ENCODE results near the gene OR51A2.
"Not testable (repeated sequence)": the region's sequence is repeated elsewhere in the genome, so short reads cannot be mapped to it uniquely, and the experiment has no call there.

OR51A2 gene, protein sequence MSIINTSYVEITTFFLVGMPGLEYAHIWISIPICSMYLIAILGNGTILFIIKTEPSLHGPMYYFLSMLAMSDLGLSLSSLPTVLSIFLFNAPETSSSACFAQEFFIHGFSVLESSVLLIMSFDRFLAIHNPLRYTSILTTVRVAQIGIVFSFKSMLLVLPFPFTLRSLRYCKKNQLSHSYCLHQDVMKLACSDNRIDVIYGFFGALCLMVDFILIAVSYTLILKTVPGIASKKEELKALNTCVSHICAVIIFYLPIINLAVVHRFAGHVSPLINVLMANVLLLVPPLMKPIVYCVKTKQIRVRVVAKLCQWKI

DNA sequence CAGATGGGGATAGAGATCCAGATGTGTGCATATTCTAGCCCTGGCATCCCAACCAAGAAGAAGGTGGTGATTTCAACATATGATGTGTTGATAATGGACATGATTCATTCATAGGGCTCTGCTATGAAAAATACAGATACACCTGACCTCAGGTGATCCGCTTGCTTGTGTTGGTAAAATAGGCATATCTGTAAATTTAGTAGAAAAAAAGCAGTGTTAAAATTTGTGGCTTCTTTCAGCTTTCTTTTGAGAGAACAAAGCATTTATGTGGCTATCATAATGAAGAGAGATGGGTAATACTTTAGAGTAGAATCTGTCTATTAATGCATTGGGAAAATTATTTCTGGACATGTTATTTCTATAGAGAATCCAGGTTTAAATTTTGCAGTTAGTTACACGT, at the start of gene OR51A2:
TSS of gene OR51A2 (minus strand) at position 101 of the 400 bp plus-strand sequence. CDS start at position 101, 0 bp downstream.
- DNase-seq: not testable (repeated sequence)

DNA sequence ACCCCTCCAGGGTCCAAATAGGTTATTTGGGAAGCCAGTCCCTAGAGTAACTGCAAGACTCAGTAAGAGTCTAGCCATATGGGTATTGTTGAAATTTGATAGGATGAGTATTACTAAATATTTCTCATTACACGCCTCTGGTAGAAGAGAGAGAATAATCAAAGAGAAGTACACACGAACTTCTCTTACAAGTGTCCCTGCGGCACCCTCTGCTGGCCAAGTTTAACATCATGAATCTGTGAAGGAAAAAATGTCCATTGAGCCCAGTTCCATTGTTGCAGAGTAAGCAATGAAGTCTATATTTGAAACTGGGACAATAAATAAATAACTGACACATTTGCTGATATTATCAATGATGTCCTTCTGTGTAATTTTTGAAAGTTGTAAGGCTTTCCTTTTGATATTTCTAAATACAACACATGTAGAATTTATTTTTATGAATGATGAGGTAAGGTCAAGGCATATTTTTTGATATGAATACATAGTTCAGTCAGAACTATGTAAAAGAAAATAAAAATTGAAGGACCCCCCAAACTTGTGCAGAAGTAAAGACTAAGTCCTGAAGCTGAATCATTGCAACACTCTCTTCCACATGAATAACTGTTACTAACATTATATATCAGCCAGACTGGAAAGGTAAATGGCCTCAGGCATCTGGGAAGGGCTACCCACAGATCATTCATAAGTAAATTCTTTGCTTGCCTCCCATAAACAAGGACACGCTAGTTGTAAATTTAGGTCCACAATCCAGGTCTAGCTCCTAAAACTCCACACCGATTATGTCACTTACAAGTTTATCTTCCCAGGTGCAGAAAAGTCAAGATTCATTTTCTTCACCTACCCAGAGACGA, 49.1 kb upstream of the OR51A2 start:
- DNase-seq: peak in 1 of 2 experiments; percentile 42

DNA sequence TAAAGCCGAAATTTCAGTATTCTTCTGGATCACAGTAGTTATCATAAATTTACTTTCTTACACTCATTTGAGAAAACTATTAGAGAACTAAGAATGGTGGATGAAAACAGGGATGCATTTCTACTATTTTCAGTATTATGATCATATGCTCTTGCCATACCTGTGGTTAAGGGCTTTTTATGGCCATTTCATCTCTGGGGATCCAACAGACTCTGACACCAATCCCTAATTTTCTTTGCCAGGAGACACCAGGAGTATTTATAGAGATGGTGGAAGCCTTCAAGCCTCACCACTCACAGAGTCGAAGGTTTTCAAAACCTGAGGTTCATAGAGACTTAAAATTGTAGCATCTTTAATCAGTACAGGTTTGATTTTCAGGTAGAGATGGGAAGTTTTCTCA, 39.0 kb upstream of the OR51A2 start, which contains the start of gene OR51L1:
TSS of gene OR51L1 (plus strand) at position 301 of the 400 bp plus-strand sequence. CDS start 4,132 bp downstream, outside the sequence.
- no peak for DNase-seq

DNA sequence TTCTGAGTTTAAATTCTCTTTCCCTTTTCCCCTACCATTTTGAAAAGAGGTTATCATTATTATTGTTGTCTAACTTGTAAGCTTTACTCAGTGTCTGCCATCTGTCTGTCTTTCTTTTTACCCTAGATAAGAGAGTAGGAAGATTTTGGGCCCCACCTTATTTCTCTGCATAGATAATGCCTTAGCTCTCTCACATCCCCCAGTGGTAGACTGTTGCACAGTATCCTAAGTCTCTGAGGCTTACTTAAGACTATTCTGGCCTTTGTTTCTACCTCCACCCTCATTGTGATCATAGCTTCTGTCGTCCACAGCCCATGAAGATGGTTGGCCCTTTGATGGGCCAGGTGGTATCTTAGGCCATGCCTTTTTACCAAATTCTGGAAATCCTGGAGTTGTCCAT, 35.5 kb upstream of the OR51A2 start:
- DNase-seq: no peak

DNA sequence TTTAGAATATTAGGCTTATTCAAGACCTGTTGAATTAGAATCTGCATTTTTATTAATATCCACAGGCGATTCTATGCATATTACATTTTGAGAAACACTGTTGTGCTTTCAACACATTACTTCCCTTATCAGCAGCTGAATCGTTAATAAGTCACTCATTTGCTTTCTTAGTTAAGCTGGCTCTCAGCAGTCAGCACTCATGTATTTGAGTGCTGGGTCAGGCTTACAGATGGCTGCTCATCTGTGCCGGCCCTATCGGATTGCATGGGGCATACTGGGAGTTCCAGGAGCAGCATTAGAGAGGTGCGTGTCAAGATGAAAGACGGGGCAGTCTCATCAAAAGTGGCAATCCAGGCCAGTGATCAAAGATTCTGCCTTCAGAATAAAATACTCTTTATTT, 28.3 kb upstream of the OR51A2 start:
- DNase-seq: no peak

DNA sequence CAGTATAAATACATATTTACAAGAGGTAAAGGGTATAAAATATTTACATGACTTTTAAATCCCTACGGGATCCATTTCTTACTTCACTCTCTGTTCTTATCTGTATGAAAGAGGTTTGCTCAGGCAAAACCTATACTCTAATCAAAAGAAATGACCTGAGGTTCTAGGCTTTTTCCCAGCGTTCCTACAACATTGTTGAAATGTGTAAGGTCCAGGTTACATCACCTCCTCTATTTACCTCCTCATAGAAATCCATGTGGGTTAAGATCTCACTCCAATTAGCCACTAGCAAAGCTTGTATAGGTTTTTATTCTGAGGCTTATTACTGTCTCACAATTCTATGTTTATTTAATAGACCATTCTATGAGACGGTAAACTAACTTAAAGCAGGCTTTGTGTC, 27.2 kb upstream of the OR51A2 start:
- no peak for DNase-seq

DNA sequence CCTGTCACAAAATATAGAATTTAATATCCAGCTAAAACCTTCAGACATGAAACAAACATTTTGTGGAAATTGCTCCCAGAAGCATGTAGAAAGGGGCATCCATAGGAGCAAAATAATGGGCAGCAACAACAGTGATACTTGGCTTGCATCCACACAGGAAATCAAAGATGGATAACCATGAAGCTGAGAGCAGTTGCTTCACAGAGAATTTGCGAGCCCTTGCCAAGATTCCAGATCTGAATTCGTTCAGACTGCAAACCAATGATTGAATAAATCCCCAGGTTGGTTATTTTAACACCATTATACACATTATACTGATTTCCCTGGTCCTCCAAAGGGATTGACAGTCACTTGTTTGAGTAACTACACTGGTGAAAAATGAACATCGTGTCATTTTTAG, 23.5 kb upstream of the OR51A2 start:
- no peak for DNase-seq

DNA sequence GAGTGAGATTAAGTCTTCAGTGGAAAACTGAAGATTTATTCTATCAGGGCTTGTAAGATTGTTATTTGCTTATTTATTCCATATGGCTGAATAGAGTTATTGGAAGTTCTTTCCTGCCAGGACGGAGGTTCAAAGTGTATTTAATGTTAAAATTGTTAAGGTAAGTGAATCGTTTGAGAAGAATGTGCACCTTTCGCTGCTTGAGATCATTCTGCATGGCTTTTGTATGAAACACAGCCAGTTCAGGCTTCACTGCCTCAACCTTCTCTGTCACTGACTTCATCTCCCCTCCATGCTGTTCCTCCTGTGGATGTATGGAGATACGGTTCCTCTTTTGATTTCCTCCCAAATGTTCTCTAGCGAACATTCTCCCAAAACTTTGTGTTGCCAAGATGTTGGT, 19.9 kb upstream of the OR51A2 start:
- no peak for DNase-seq

DNA sequence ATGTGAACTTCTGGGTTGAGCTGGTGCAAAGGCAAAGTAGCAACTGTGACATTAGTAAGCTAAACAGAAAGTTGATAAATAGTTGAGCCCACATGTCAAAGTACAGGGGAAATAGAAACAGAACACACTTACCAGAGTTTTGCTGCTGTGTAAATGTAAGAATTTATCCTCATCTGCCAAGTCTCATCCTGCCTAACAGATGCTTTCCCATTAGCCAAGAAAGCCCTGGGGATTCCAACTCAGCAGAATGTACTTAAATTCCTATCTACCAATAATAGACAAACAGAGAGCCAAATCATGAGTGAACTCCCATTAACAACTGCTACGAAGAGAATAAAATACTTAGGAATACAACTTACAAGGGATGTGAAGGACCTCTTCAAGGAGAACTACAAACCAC, 7.3 kb upstream of the OR51A2 start:
- no peak for DNase-seq

DNA sequence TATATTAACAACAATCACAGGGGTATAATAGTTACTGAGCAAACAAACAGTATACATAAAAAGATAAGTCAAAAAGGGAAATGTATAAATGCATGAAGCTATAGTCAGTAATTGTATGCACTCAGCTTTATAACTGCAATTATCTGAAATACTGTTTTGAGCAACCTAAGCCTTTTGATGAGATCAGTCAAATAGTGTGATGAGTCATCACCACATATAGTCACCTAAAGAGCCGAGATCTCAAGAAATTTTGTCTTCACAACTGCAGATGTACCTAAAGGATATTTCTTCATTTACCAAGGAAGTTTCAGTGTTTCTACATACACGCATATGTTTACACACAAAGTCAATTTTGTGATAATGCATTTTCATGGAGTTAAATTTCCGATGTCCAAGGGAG, 5.4 kb upstream of the OR51A2 start:
- no peak for DNase-seq

DNA sequence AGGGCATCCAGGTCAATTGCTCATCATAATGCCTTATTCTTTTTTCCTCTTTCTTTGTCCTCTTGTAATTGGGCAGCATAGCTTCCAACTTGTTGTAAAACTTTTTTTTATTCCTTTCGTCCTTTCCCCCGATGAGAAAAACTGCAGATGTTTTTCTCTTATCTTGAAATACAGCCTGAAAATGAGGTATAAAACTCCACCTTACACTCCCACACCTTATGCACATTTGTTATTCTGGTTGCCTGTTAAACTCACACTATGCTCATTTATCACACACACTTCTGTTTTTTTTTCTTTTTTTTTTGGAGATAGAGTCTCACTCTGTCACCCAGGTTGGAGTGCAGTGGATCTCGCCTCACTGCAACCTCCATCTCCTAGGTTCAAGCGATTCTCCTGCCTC, 1.9 kb upstream of the OR51A2 start:
- DNase-seq: no peak

DNA sequence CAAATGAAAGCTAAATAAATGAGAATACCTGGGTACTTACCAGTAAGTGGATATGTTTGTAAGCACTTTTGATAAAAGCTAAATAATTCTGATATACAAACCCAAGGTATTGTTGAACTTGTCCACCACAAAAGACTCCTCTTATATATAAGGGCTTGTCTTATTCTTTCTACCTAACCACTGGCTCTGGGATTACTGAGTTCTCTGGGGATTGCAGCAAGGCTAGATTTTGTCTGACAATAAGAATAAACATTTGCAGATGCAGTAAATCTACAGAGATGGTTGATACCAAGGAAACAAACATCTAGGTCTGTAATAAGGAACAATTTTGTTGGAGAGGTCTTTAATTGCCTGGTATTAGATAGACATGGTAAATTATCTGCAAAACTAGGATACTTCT, 8.0 kb downstream of the OR51A2 start, which contains the start of gene OR51A4:
TSS of gene OR51A4 (minus strand) at position 101 of the 400 bp plus-strand sequence. CDS start 505 bp downstream, outside the sequence.
- DNase-seq: no peak

DNA sequence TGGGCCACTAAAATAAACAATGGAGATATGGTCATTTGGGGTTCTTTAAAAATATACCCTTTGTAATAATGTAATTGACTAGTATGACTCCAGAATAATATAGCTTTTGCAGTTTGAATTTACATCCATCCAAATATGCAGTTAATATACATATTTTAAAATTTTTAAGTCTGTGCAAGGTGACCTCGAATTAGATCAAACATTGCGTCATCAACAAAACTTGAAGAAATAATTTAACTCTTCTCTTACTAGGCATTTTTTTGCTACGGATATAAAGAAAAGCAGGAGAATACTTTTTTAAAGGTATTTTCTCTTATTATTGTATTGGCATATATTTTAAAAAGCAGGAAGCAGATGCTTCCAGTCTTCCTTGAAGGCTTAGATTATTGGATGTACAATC, 18.8 kb downstream of the OR51A2 start:
- DNase-seq: no peak

DNA sequence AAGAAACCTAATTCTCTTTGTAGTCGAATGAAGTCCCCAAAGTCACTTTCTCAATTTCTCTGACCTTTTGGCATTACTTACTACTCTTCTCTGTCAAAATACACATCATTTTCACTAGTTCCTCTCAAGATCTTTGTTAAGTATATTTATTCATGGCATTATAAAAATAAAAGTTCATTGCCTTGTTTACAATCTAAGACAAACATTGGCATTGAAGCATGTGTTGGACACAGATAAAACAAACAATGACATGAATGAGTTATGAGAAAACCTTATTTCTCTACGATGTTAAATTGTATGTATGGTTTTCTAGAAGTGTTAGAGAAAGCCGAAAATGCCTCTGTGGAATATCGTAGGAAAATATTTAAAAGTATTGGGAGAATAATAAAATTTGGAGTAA, 22.8 kb downstream of the OR51A2 start:
- DNase-seq: no peak

DNA sequence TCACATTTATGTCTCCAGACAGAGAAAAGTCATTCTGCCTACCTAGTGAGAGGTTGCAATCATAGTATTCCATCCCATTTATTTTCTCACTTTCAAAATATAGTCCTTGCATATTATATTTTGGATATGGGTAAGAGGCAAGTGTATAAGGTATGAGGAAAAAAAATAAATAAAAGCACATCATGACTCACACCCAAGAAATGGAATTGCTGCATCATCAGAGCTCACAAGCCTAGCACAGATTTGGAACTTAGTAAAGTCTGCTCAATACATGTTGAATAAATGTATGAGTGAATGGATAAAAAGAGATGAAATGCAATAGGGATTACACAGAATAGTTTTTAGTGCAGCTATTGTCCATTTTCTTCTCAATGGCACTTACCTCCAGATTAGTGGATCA, 28.9 kb downstream of the OR51A2 start:
- DNase-seq: no peak

DNA sequence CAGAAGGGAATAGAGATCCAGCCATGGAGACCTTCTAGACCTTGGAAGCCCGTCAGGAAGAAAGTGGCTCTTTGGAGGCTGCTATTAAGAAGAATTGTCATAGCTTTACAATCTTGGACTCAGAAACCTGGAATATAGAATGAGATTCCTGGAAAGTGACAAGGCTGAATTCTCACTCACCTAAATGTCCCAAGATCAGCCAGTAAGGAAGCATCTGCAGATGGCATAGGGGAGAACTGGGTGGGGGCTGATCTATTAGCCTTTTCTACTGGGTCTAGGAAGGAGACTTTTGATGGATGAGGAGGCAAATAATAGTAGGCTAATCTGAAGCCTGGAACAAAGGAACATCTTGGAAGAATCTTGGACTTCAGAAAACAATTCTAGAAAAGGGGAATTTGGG, 31.3 kb downstream of the OR51A2 start, which contains the start of gene OR51G1:
TSS of gene OR51G1 (minus strand) at position 101 of the 400 bp plus-strand sequence. CDS start at position 101, 0 bp downstream.
- no peak for DNase-seq

DNA sequence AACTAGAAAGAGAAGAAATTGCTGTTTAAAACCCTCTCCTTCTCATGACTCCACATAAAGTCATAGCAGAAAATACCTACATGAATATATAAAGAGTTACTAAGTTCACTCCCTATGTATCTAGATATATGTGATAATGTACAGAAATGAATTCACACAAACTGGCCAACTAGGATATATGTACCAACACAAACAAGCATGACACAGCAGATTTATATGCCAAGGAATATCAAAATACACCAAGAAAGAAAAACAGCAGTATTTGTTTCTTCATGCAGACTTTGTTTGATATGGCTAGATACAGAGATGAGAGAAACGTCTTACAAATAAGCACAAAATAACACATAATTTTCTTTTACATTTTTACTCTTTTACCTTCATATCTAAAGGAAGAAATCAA, 33.2 kb downstream of the OR51A2 start:
- no peak for DNase-seq

DNA sequence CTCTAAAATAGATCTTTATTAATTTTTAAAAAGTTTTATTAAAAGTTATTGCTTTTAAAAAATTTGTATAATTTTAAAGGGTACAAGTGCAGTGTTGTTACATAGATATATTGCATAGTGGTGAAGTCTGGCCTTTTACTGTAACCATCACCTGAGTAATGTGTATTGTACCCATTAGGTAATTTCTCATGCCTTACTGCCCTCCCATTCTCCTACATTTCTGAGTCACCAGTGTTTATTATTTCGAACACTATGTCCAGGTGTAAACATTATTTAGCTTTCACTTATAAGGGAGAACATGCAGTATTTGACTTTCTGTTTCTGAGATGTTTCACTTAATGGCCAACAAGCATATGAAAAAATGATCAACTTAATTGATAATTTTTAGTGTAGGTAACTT, 33.7 kb downstream of the OR51A2 start:
- no peak for DNase-seq

DNA sequence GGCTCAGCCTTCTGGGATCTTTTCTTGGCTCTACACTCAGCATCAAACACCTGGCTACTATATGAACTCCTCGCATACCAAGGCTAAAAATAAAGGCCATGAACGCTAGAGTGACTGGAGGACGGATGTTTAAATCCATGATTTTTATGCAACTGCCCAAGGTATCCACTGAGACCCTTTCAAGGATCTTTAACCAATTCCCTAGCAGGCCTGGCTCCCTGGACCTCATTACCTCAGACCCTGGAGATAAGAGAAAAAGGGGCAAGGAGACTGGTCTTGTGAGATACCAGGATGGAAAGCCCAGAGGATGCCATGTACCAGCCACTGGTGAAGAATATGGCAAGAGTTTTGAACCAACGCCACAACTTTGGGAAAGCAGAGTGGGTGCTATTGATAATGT, 36.3 kb downstream of the OR51A2 start, which contains the start of gene OR51G2:
TSS of gene OR51G2 (minus strand) at position 101 of the 400 bp plus-strand sequence. CDS start 3,687 bp downstream, outside the sequence.
- no peak for DNase-seq

DNA sequence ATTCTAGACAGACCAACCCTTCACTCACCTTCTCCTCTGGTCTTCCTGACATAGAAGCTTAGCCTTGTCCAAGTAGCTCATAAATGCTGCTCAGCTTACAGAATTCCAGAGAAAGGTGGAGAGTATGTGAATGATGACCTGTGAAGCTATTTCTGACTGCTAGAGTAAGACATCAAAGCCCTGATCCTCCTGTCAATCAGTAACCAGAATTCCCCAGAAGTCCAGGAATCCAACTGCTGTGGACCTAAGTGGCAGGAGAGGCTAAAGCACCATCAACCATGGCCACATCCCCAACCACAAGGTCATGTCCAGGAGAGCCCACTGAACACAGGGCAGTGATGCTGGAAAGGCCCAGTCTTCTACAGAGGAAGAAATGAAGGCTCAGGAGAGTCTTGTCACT, 38.9 kb downstream of the OR51A2 start:
- DNase-seq: no peak

All from SW 1271 (cell line).